HG02943 (cell line): ENCODE results near the gene CCDC86.

ENCODE experiments used
- ATAC-seq: cut with Tn5 transposase; IDR thresholded peaks from one replicate; pipeline ENCODE4 v1.9.1; 2021; ENCODE audit warnings: mild to moderate bottlenecking, low read depth, moderate library complexity; ENCODE audit not compliant: unreplicated experiment

CCDC86 gene

GRCh38 chr11:60852117-60852981, 10.4 kb downstream of the CCDC86 start:
- no peak for ATAC-seq

GRCh38 chr11:60852982-60853950, 11.4 kb downstream of the CCDC86 start:
- no peak for ATAC-seq

- ATAC-seq = no peak
Measured at GRCh38 chr11:60854140-60854846, 12.4 kb downstream of the CCDC86 start.

GRCh38 chr11:60854847-60855725, 13.2 kb downstream of the CCDC86 start:
- ATAC-seq = no peak

GRCh38 chr11:60855726-60856633, 14.1 kb downstream of the CCDC86 start, which contains the start of gene PTGDR2:
TSS of gene PTGDR2 (minus strand) at chr11:60855950. CDS start at chr11:60853722, 2,228 bp downstream.
- no peak for ATAC-seq

GRCh38 chr11:60857378-60858232, 15.7 kb downstream of the CCDC86 start:
- no peak for ATAC-seq

- ATAC-seq = no peak
Measured at GRCh38 chr11:60858236-60858635, 16.3 kb downstream of the CCDC86 start.

- ATAC-seq = no peak
Measured at GRCh38 chr11:60858731-60859464, 17.0 kb downstream of the CCDC86 start.

- ATAC-seq = no peak
Measured at GRCh38 chr11:60859616-60860250, 17.8 kb downstream of the CCDC86 start.

- ATAC-seq = no peak
Measured at GRCh38 chr11:60860943-60861342, 19.0 kb downstream of the CCDC86 start.

- ATAC-seq = no peak
Measured at GRCh38 chr11:60862171-60862570, 20.3 kb downstream of the CCDC86 start.

GRCh38 chr11:60863550-60864521, 21.9 kb downstream of the CCDC86 start:
- no peak for ATAC-seq

GRCh38 chr11:60864856-60865513, 23.1 kb downstream of the CCDC86 start:
- ATAC-seq = no peak

GRCh38 chr11:60866911-60867870, 25.3 kb downstream of the CCDC86 start, which contains the start of gene ZP1:
TSS of gene ZP1 (plus strand) at chr11:60867542. CDS start at chr11:60867562, 20 bp downstream.
- ATAC-seq = no peak
